HG02759 (cell line): ENCODE data around the gene PIGW.

Experiments
- ATAC-seq: cut with Tn5 transposase; IDR thresholded peaks from one replicate; pipeline ENCODE4 v1.9.1; 2021; ENCODE audit warnings: mild to moderate bottlenecking, moderate library complexity; ENCODE audit not compliant: unreplicated experiment

Gene PIGW

GRCh38 chr17:36534840-36535668 lies at the start of gene PIGW, which contains the start of gene MYO19:
PIGW (plus strand) TSS chr17:36534987; CDS start chr17:36537102, 2,115 bp downstream.
MYO19 (minus strand) TSS chr17:36534868; CDS start chr17:36532538, 2,330 bp downstream.
- peak; percentile 83 for ATAC-seq

- ATAC-seq: no peak
Measured at GRCh38 chr17:36485027-36485426, 49.8 kb upstream of the PIGW start.

GRCh38 chr17:36485805-36486203 lies 49.0 kb upstream of the PIGW start:
- no peak for ATAC-seq

GRCh38 chr17:36486204-36487194 lies 48.3 kb upstream of the PIGW start, which contains the start of gene ZNHIT3:
ZNHIT3 (plus strand) TSS chr17:36486681; CDS start chr17:36486700, 19 bp downstream.
- peak; percentile 91 for ATAC-seq

GRCh38 chr17:36493956-36494355 lies 40.8 kb upstream of the PIGW start:
- no peak for ATAC-seq

GRCh38 chr17:36494674-36495073 lies 40.1 kb upstream of the PIGW start:
- no peak for ATAC-seq

GRCh38 chr17:36495076-36495578 lies 39.7 kb upstream of the PIGW start:
- no peak for ATAC-seq

GRCh38 chr17:36496018-36496789 lies 38.6 kb upstream of the PIGW start:
- ATAC-seq: no peak

- no peak for ATAC-seq
Measured at GRCh38 chr17:36498155-36498554, 36.6 kb upstream of the PIGW start.

GRCh38 chr17:36498560-36499300 lies 36.1 kb upstream of the PIGW start:
- ATAC-seq: no peak

GRCh38 chr17:36500745-36501225 lies 34.0 kb upstream of the PIGW start:
- no peak for ATAC-seq

- ATAC-seq: no peak
Measured at GRCh38 chr17:36501351-36501750, 33.4 kb upstream of the PIGW start.

GRCh38 chr17:36501963-36502362 lies 32.8 kb upstream of the PIGW start:
- no peak for ATAC-seq

- no peak for ATAC-seq
Measured at GRCh38 chr17:36503456-36504155, 31.2 kb upstream of the PIGW start.

- no peak for ATAC-seq
Measured at GRCh38 chr17:36504156-36504545, 30.6 kb upstream of the PIGW start.

GRCh38 chr17:36505171-36505570 lies 29.6 kb upstream of the PIGW start:
- ATAC-seq: no peak

GRCh38 chr17:36506249-36506826 lies 28.4 kb upstream of the PIGW start:
- no peak for ATAC-seq

- ATAC-seq: no peak
Measured at GRCh38 chr17:36506831-36507230, 28.0 kb upstream of the PIGW start.

GRCh38 chr17:36507266-36507665 lies 27.5 kb upstream of the PIGW start:
- ATAC-seq: no peak
